Breast epithelium (tissue), 4 donors: ENCODE data around the gene CCK. TPM values are rescaled to one million over a fixed set of nuclear protein-coding genes. Genes with fewer than 3 reads are reported as not detected.
A peak's percentile ranks its signal among the peaks of the same experiment; 100 is the strongest.

Source experiments
- DNase-seq, 2 donors: peaks; one replicate each; pipeline ENCODE4 v3.0.0-alpha.2; 2019; ENCODE audit warnings: low spot score in 2 of 2
- H3K27ac ChIP-seq, 2 donors: fragments of 200-600 bp; sonication (generic) in 1 of 2; one replicate each; pipeline ENCODE4 v1.5.1; 2016 to 2019; ENCODE audit warnings: mild to moderate bottlenecking in 1 of 2
- H3K27me3 ChIP-seq, 2 donors: fragments of 200-600 bp; sonication (generic) in 1 of 2; one replicate each; pipeline versions ENCODE4 v1.5.1 to v1.6.0; 2017 to 2019; ENCODE audit warnings: control low read depth in 1 of 2, mild to moderate bottlenecking in 1 of 2
- H3K36me3 ChIP-seq: fragments of 200-600 bp; one replicate; pipeline ENCODE4 v1.5.1; 2019
- H3K4me1 ChIP-seq, 2 donors: fragments of 200-600 bp; sonication (generic); one replicate each; pipeline ENCODE4 v1.5.1; 2016 to 2019; ENCODE audit warnings: control low read depth in 1 of 2
- H3K4me3 ChIP-seq, 3 donors: fragments of 200-600 bp; sonication (generic); 1 replicate in 2 of 3; 2 replicates in 1 of 3; pipeline ENCODE4 v1.5.1; 2016 to 2019; ENCODE audit warnings: mild to moderate bottlenecking in 3 of 3, moderate library complexity in 2 of 3
- H3K9me3 ChIP-seq, 2 donors: fragments of 200-600 bp; sonication (generic) in 1 of 2; one replicate each; pipeline ENCODE4 v1.5.1; 2016 to 2019; ENCODE audit warnings: control low read depth in 1 of 2
- CTCF ChIP-seq, 3 donors: fragments of 450-650 bp; IDR thresholded peaks; one replicate each; pipeline ENCODE4 v1.5.1; 2016 to 2017; ENCODE audit warnings: antibody characterized with exemption in 3 of 3, mild to moderate bottlenecking in 3 of 3, moderate library complexity in 3 of 3
- POLR2A ChIP-seq: fragments of 450-650 bp; IDR thresholded peaks from one replicate; pipeline ENCODE4 v1.6.1; 2016; ENCODE audit warnings: antibody characterized with exemption, mild to moderate bottlenecking, moderate library complexity
- POLR2AphosphoS5 ChIP-seq, 3 donors: sonication (generic); formaldehyde crosslinking; IDR thresholded peaks; one replicate each; pipeline ENCODE4 v1.6.1; 2017; ENCODE audit warnings: antibody characterized with exemption in 3 of 3
- intact Hi-C: fragments of 100-400 bp; cut with DNase I; formaldehyde crosslinking; loops from one replicate; pipeline ENCODE4 v1.15.1; 2023; ENCODE audit warnings: low total_unique reads
- total RNA-seq, 3 donors: library from RNA; depleted of rRNA; stranded (reverse); fragments of >200 nt; gene quantifications; one replicate each; pipeline ENCODE4 v1.1.0, GENCODE V29; 2016

Gene CCK, protein sequence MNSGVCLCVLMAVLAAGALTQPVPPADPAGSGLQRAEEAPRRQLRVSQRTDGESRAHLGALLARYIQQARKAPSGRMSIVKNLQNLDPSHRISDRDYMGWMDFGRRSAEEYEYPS
- not detected for total RNA-seq

GRCh38 chr3:42266085-42266484, at the start of gene CCK:
TSS of gene CCK (minus strand) at chr3:42266185. CDS start at chr3:42263630, 2,555 bp downstream.
- Histone ChIP-seq H3K27me3 (peaks cover 7 to 40% of the 10 kb centered on the region in 2 donors), H3K4me1 (no peaks in the 10 kb centered on the region), H3K4me3 (peak within 1 kb of the TSS in 2 of 3 donors; percentile 18 to 52), H3K27ac (no peak within 1 kb of the TSS), H3K9me3 (peaks cover 0 to 1% of the 10 kb centered on the region in 2 donors), H3K36me3 (no peaks in the 10 kb centered on the region)
- no peak for DNase-seq
- intact Hi-C loops, result no loop called here
- TF ChIP-seq CTCF (IDR thresholded peaks at IDR 0.05) (no peak), POLR2AphosphoS5 (IDR thresholded peaks at IDR 0.05) (no peak), POLR2A (no peak)

- Histone ChIP-seq H3K27ac (no peak overlapping the region), H3K9me3 (peaks cover 0 to 40% of the 10 kb centered on the region in 2 donors), H3K4me1 (no peaks in the 10 kb centered on the region), H3K4me3 (no peak overlapping the region), H3K36me3 (no peaks in the 10 kb centered on the region), H3K27me3 (no peaks in the 10 kb centered on the region)
- TF ChIP-seq CTCF (IDR thresholded peaks at IDR 0.05) (no peak), POLR2A (no peak), POLR2AphosphoS5 (IDR thresholded peaks at IDR 0.05) (no peak)
- intact Hi-C loops, result no loop called here
- no peak for DNase-seq
Measured at GRCh38 chr3:42314411-42314810, 48.4 kb upstream of the CCK start.

DNA sequence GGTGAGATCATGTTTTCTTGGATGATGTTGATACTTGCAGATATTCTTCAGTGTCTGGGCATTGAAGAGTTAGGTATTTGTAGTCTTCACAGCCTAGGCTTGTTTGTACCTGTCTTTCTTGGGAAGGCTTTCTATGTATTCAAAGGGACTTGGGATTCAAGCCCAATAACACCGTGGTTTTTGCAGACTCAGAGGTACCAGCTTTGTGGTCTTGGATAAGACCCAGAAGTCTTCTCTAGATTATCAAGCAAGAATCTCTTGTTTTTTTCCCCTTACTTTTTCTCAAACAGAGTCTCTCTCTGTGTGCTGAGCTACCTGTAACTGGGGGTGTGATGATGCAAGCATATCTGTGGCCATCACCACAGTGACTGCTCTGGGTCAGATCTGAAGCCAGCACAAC, 42.7 kb upstream of the CCK start:
- no peak overlapping the region for H3K27ac ChIP-seq
- H3K4me1 ChIP-seq, result no peaks in the 10 kb centered on the region
- H3K27me3 ChIP-seq, result no peaks in the 10 kb centered on the region
- H3K36me3 ChIP-seq, result no peaks in the 10 kb centered on the region
- H3K9me3 ChIP-seq, result no peaks in the 10 kb centered on the region
- TF ChIP-seq CTCF (IDR thresholded peaks at IDR 0.05), result no peak
- no peak for TF ChIP-seq POLR2A
- TF ChIP-seq POLR2AphosphoS5 (IDR thresholded peaks at IDR 0.05), result no peak
- intact Hi-C loops, result no loop called here
- DNase-seq, result no peak
- H3K4me3 ChIP-seq, result no peak overlapping the region

- no peak for DNase-seq
- no peak overlapping the region for H3K4me3 ChIP-seq
Measured at GRCh38 chr3:42306499-42306898, 40.5 kb upstream of the CCK start.

More at GRCh38 chr3:42306499-42306898, 40.5 kb upstream of the CCK start:
- H3K27ac ChIP-seq, result no peak overlapping the region
- TF ChIP-seq POLR2AphosphoS5 (IDR thresholded peaks at IDR 0.05) (no peak), POLR2A (no peak), CTCF (IDR thresholded peaks at IDR 0.05) (no peak)
- no peaks in the 10 kb centered on the region for H3K27me3 ChIP-seq
- no peaks in the 10 kb centered on the region for H3K36me3 ChIP-seq
- no peaks in the 10 kb centered on the region for H3K9me3 ChIP-seq
- intact Hi-C loops, result no loop called here
- H3K4me1 ChIP-seq, result no peaks in the 10 kb centered on the region
